Heart right ventricle (tissue), 16 donors: ENCODE results near the gene PTPRE. TPM values are rescaled to one million over a fixed set of nuclear protein-coding genes. Genes with fewer than 3 reads are reported as not detected.

Experiments used
- ATAC-seq, 8 donors: fragments of 200-7000 bp; cut with Tn5 transposase; one replicate each; pipeline ENCODE4 v1.9.1; 2020; ENCODE audit warnings: mild to moderate bottlenecking in 8 of 8, moderate library complexity in 8 of 8, moderate number of reproducible peaks in 1 of 8
- DNase-seq, 2 donors: peaks; one replicate each; pipeline ENCODE4 v3.0.0-alpha.2; 2020
- H3K27ac ChIP-seq, 10 donors: fragments of 200-600 bp; sonication (generic) in 2 of 10; one replicate each; pipeline versions ENCODE4 v1.5.0 to v1.8.0; 2020 to 2022; ENCODE audit warnings: mild to moderate bottlenecking in 3 of 10
- H3K27me3 ChIP-seq, 7 donors: fragments of 200-600 bp; one replicate each; pipeline ENCODE4 v1.8.0; 2021 to 2022; ENCODE audit warnings: mild to moderate bottlenecking in 2 of 7
- H3K36me3 ChIP-seq, 9 donors: fragments of 200-600 bp; sonication (generic) in 1 of 9; one replicate each; pipeline versions ENCODE4 v1.5.0 to v1.8.0; 2020 to 2022; ENCODE audit warnings: mild to moderate bottlenecking in 2 of 9
- H3K4me1 ChIP-seq, 9 donors: fragments of 200-600 bp; sonication (generic) in 1 of 9; one replicate each; pipeline versions ENCODE4 v1.5.0 to v1.8.0; 2020 to 2022; ENCODE audit warnings: mild to moderate bottlenecking in 4 of 9
- H3K4me3 ChIP-seq, 10 donors: fragments of 200-600 bp; sonication (generic) in 2 of 10; one replicate each; pipeline versions ENCODE4 v1.5.0 to v1.8.0; 2020 to 2022; ENCODE audit warnings: mild to moderate bottlenecking in 7 of 10, moderate library complexity in 2 of 10
- H3K9me3 ChIP-seq, 11 donors: fragments of 200-600 bp in 10 of 11; sonication (generic) in 2 of 11; one replicate each; pipeline versions ENCODE4 v1.5.0 to v1.8.0; 2013 to 2022; ENCODE audit warnings: mild to moderate bottlenecking in 2 of 11, control low read depth in 1 of 11, moderate library complexity in 1 of 11
- CTCF ChIP-seq, 9 donors: fragments of 200-600 bp; sonication (generic) in 2 of 9; IDR thresholded peaks; one replicate each; pipeline versions ENCODE4 v1.5.0 to v1.8.0; 2021 to 2022; ENCODE audit warnings: antibody characterized with exemption in 9 of 9, mild to moderate bottlenecking in 5 of 9, moderate library complexity in 1 of 9
- whole genome bisulfite sequencing, 2 donors: extraction: QIAGEN DNeasy Blood & Tissue Kit; methylation state at CpG; one replicate each; pipeline ENCODE4 v1.1.7; 2013; ENCODE audit warnings: inconsistent platforms in 1 of 2; 5-methylcytosine and 5-hydroxymethylcytosine counted together
- intact Hi-C, 10 donors: fragments of 100-400 bp; cut with DNase I; formaldehyde crosslinking; loops; one replicate each; pipeline versions ENCODE4 v1.11.1 to v1.14.2; 2022
- polyA plus RNA-seq, 2 donors: library from polyadenylated mRNA; stranded (reverse); fragments of 200-250 nt; gene quantifications; one replicate each; pipeline ENCODE4 v1.2.3, GENCODE V29; 2013
- total RNA-seq, 10 donors: library from RNA; stranded (reverse); fragmentation: NEBNext Ultra II Directional in 3 of 10; extraction: Animal tissue kit (Norgen Biotek cat#: 25700) in 3 of 10; gene quantifications; one replicate each; pipeline versions ENCODE4 v1.2.1 to v1.2.4, GENCODE V29; 2021 to 2023
- donor health status: Arrhythmogenic right ventricular cardiomyopathy.
- donor health status: ischemic (EF 13 %, LVEDD 7.1; RV severe dilation, severe dysfunction).
- donor health status: healthy with polysubstance abuse.
- donor health status: DM: no; HTN: yes; CAD: no.
- donor health status: DM: no; HTN: no; CAD: no.
- donor health status: ischemic (EF 25% LVEDD 6.9; RV normal size, moderate dysfunction).
- donor health status: ischemic (EF 25% LVEDD 5.7; RV mildly dilated, moderate dysfunction).
- donor health status: healthy.
- donor health status: DM: yes; HTN: yes; CAD: no.
- donor health status: Ischemic cardiomyopathy.
- donor health status: ischemic (EF 35%, LVEDD 5.7; RV mildly dilated, moderate dysfunction).
- donor health status: nonischemic (EF 11% LVEDD 7.7; RV severe dilation, severe dysfunction).
- donor health status: DM: yes; HTN: yes; CAD: no.
- donor health status: PGD.
- donor health status: ischemic (EF 29% LVEDD 5.4; RV normal size, mild dysfunction).
- donor health status: nonischemic (EF 23%, LVEDD 6.1; RV moderate dilation, normal function).

The PTPRE gene
- total and polyA plus RNA-seq, 12 donors, result 6.1 to 42.8 (median 22.1) TPM

DNA sequence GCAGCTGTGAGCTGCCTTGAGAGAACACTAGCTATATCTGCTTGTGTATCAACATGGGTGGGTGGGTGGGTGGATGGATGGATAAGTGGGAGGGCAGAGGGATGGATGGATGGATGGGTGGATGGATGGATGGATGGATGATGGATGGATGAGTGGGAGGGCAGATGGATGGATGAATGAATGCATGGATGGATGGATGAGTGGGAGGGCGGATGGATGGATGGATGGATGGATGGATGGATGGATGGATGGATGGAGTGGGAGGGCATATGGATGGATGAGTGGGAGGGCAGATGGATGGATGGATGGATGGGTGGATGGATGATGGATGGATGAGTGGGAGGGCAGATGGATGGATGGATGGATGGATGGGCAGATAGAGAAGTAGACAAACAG is 143.2 kb downstream of the PTPRE start:
- no peak for TF ChIP-seq CTCF (IDR thresholded peaks at IDR 0.05)
- peak overlapping the region in 3 of 10 donors; percentile 31 to 70 (median 44) for H3K4me3 ChIP-seq
- DNase-seq, result no peak
- no peaks in the 10 kb centered on the region for H3K27me3 ChIP-seq
- H3K27ac ChIP-seq, result peak overlapping the region in 2 of 10 donors; percentile 13 to 95
- intact Hi-C loops, result loop anchor here in 1 of 10 donors (2.0 kb wide), 1 partner anchor 17 kb away; no protein-coding TSS in a partner anchor
- H3K4me1 ChIP-seq, result peaks cover 13 to 90% (median 30%) of the 10 kb centered on the region in 9 donors
- ATAC-seq, result no peak
- 88 to 90% methylated on average over 1 of the region's 1 CpG for WGBS, 2 donors
- no peaks in the 10 kb centered on the region for H3K9me3 ChIP-seq
- peaks cover 0 to 52% (median 13%) of the 10 kb centered on the region in 9 donors for H3K36me3 ChIP-seq

DNA sequence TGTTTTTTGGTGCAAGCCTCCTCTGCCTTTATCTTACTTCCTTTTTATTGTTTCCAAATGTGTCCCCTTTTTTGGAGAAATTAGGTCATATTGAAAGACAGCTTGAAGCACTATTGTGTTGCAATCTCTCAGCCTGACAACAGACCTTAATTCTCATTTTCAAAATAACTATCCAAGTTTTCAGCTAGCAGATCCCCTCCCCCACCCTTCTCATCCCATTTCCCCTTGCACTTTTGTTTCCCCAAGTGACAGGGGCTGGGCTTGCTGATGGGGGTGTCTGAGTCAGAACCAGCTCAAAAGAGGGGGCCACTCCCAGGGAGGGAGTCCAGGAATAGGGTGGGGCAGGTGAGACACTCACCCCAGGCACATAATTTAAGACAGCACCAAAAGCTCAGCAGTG is 144.0 kb downstream of the PTPRE start:
- Histone ChIP-seq H3K36me3 (peaks cover 0 to 60% (median 15%) of the 10 kb centered on the region in 9 donors), H3K9me3 (no peaks in the 10 kb centered on the region), H3K27me3 (no peaks in the 10 kb centered on the region), H3K4me1 (peaks cover 13 to 85% (median 28%) of the 10 kb centered on the region in 9 donors), H3K27ac (peak overlapping the region in 5 of 10 donors; percentile 10 to 95 (median 26)), H3K4me3 (peak overlapping the region in 1 of 10 donors; percentile 70)
- intact Hi-C loops, result loop anchor here in 1 of 10 donors (2.0 kb wide), 1 partner anchor 16 kb away; no protein-coding TSS in a partner anchor
- no peak for DNase-seq
- ATAC-seq, result peak in 5 of 8 donors; percentile 4 to 22 (median 16)
- no peak for TF ChIP-seq CTCF (IDR thresholded peaks at IDR 0.05)

- no peak for ATAC-seq
- H3K4me1 ChIP-seq, result peaks cover 13 to 82% (median 27%) of the 10 kb centered on the region in 9 donors
- peak overlapping the region in 5 of 10 donors; percentile 10 to 95 (median 26) for H3K27ac ChIP-seq
- H3K36me3 ChIP-seq, result peaks cover 0 to 67% (median 15%) of the 10 kb centered on the region in 9 donors
- DNase-seq, result no peak
- no peak for TF ChIP-seq CTCF (IDR thresholded peaks at IDR 0.05)
- intact Hi-C loops, result loop anchor here in 1 of 10 donors (2.0 kb wide), 1 partner anchor 15 kb away; no protein-coding TSS in a partner anchor
- H3K4me3 ChIP-seq, result peak overlapping the region in 1 of 10 donors; percentile 70
- no peaks in the 10 kb centered on the region for H3K9me3 ChIP-seq
- 86 to 91% methylated on average over 5 of the region's 5 CpGs for WGBS, 2 donors
- H3K27me3 ChIP-seq, result no peaks in the 10 kb centered on the region
These were observed 144.6 kb downstream of the PTPRE start for GRCh38 chr10:128051548-128051947.

GRCh38 chr10:128052696-128053095 is 145.8 kb downstream of the PTPRE start:
- intact Hi-C loops, result no loop called here
- Histone ChIP-seq H3K9me3 (no peaks in the 10 kb centered on the region), H3K4me3 (no peak overlapping the region), H3K27ac (peak overlapping the region in 1 of 10 donors; percentile 95), H3K4me1 (peaks cover 5 to 71% (median 17%) of the 10 kb centered on the region in 9 donors), H3K27me3 (no peaks in the 10 kb centered on the region), H3K36me3 (peaks cover 0 to 78% (median 15%) of the 10 kb centered on the region in 9 donors)
- 96 to 99% methylated on average over 7 of the region's 7 CpGs for WGBS, 2 donors
- ATAC-seq, result no peak
- no peak for DNase-seq
- TF ChIP-seq CTCF (IDR thresholded peaks at IDR 0.05), result no peak
